Stimulated activated CD4-positive, alpha-beta T cell treated with anti-CD3 and anti-CD28 coated beads, Interleukin-15, amount 100 ng/mL, for 1 hour (primary cell): Measurements from ENCODE around the gene RGSL1.

Experiments used
- DNase-seq, 2 donors: peaks; one replicate each; pipeline ENCODE4 v3.0.0-alpha.2; 2020; ENCODE audit warnings: low read depth in 1 of 2, low spot score in 1 of 2

RGSL1 gene

DNA sequence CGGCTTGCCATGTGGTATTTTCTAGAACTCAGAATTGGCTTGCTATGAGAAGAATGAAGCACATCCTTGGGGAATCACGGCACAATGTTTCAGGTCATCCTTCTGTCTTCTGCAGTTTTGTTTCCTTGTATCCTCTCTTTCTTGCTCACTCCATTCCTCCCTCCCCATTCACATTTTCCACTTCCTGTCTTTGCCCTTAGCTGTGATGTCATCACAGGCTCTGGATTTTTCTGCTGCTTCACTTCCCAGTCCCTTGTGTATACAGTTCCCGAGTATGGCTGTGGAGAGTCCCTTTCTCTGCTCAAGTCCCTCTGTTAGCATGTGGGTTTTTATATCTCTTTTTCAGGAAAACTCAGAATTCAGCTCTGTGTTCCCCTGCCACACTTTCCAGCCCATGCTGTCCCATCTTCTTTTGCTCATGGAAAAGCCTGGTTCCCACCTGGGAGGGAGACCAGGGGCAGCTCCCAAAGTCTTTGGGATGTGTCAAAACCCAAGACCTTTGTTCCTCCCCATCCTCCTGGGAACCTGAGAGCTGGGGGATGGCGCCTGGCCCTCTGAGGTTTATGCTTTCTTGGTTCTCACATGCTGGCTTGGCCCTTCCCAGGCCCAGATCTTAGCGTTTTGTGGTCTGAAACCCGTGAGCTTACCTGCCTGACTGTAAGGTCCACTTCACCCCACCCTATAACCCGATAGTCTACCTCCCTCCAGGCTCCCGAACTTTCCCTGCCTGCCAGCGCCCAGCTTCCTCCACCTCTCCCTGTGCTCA, 159.1 kb downstream of the RGSL1 start:
- DNase-seq: no peak
